H9 (cell line): Measurements from ENCODE around the gene PLCH1. TPM values are rescaled to one million over a fixed set of nuclear protein-coding genes. Genes with fewer than 3 reads are reported as not detected.

Experiments
- DNase-seq: peaks from one replicate; pipeline ENCODE4 v3.0.0-alpha.2; 2017
- H2AFZ ChIP-seq: one replicate; pipeline ENCODE4 v1.6.1; 2013; ENCODE audit warnings: mild to moderate bottlenecking, low read length, control low read depth, moderate library complexity
- H2AK5ac ChIP-seq: 2 replicates; pipeline ENCODE4 v1.6.1; 2013; ENCODE audit warnings: low read length, control low read depth, mixed read lengths; ENCODE audit not compliant: insufficient read length
- H2BK120ac ChIP-seq: one replicate; pipeline ENCODE4 v1.6.1; 2013; ENCODE audit warnings: low read depth, mild to moderate bottlenecking, low read length, control low read depth, inconsistent platforms; ENCODE audit not compliant: poor library complexity, severe bottlenecking
- H2BK12ac ChIP-seq: 2 replicates; pipeline ENCODE4 v1.6.1; 2013; ENCODE audit warnings: low read length, control low read depth, mixed read lengths, low read depth; ENCODE audit not compliant: insufficient read length
- H2BK15ac ChIP-seq: 2 replicates; pipeline ENCODE4 v1.6.1; 2013; ENCODE audit warnings: low read depth, low read length, control low read depth
- H2BK20ac ChIP-seq: one replicate; pipeline ENCODE4 v1.6.1; 2013; ENCODE audit warnings: low read depth, mild to moderate bottlenecking, low read length, control low read depth, inconsistent platforms; ENCODE audit not compliant: poor library complexity, severe bottlenecking
- H2BK5ac ChIP-seq: 2 replicates; pipeline ENCODE4 v1.6.1; 2013; ENCODE audit warnings: low read length, control low read depth, mixed read lengths; ENCODE audit not compliant: insufficient read length
- H3K14ac ChIP-seq: 2 replicates; pipeline ENCODE4 v1.6.1; 2013; ENCODE audit warnings: low read length, control low read depth; ENCODE audit not compliant: insufficient read depth
- H3K18ac ChIP-seq: 2 replicates; pipeline ENCODE4 v1.6.1; 2013; ENCODE audit warnings: low read depth, mild to moderate bottlenecking, mixed read lengths, low read length, control low read depth; ENCODE audit not compliant: insufficient read length
- H3K23ac ChIP-seq: 2 replicates; pipeline ENCODE4 v1.6.1; 2013; ENCODE audit warnings: low read length, control low read depth, mixed read lengths, low read depth; ENCODE audit not compliant: insufficient read length
- H3K23me2 ChIP-seq: 2 replicates; pipeline ENCODE4 v1.6.1; 2013; ENCODE audit warnings: low read depth, mild to moderate bottlenecking, mixed read lengths, low read length, control low read depth; ENCODE audit not compliant: insufficient read length, poor library complexity, severe bottlenecking
- H3K27ac ChIP-seq: 2 replicates; pipeline ENCODE4 v1.5.1; 2013; ENCODE audit warnings: low read length, control low read depth, mixed read lengths, low read depth; ENCODE audit not compliant: insufficient read length
- H3K27me3 ChIP-seq: 2 replicates; pipeline ENCODE4 v1.6.1; 2013; ENCODE audit warnings: low read length, control low read depth, inconsistent platforms; ENCODE audit not compliant: insufficient read depth
- H3K4ac ChIP-seq: 2 replicates; pipeline ENCODE4 v1.6.1; 2013; ENCODE audit warnings: low read depth, mild to moderate bottlenecking, control low read depth, inconsistent platforms, low read length, moderate library complexity
- H3K4me1 ChIP-seq: 2 replicates; pipeline ENCODE4 v1.6.1; 2013; ENCODE audit warnings: low read length, control low read depth, inconsistent platforms; ENCODE audit not compliant: insufficient read depth
- H3K4me2 ChIP-seq: 2 replicates; pipeline ENCODE4 v1.6.1; 2013; ENCODE audit warnings: low read length, control low read depth, mixed read lengths; ENCODE audit not compliant: insufficient read length, insufficient read depth
- H3K56ac ChIP-seq: 2 replicates; pipeline ENCODE4 v1.6.1; 2013; ENCODE audit warnings: low read depth, mild to moderate bottlenecking, mixed read lengths, low read length, control low read depth; ENCODE audit not compliant: insufficient read length
- H3K79me1 ChIP-seq: 2 replicates; pipeline ENCODE4 v1.6.1; 2013; ENCODE audit warnings: low read depth, mild to moderate bottlenecking, moderate library complexity, low read length, control low read depth, inconsistent platforms; ENCODE audit not compliant: insufficient read depth, poor library complexity, severe bottlenecking
- H3K79me2 ChIP-seq: 2 replicates; pipeline ENCODE4 v1.6.1; 2013; ENCODE audit warnings: low read length, control low read depth, inconsistent platforms; ENCODE audit not compliant: insufficient read depth
- H3K9ac ChIP-seq: 2 replicates; pipeline ENCODE4 v1.6.1; 2013; ENCODE audit warnings: low read length, control low read depth, mixed read lengths; ENCODE audit not compliant: insufficient read length; ENCODE audit errors: extremely low read depth
- H3K9me3 ChIP-seq: one replicate; pipeline ENCODE4 v1.6.1; 2013; ENCODE audit warnings: low read depth, low read length, inconsistent platforms; ENCODE audit not compliant: control insufficient read depth
- H3T11ph ChIP-seq: one replicate; pipeline ENCODE4 v1.6.1; 2013; ENCODE audit warnings: mild to moderate bottlenecking, low read length, control low read depth, inconsistent platforms
- H4K20me1 ChIP-seq: one replicate; pipeline ENCODE4 v1.6.1; 2013; ENCODE audit not compliant: control insufficient read depth, insufficient read length, insufficient read depth
- H4K5ac ChIP-seq: 2 replicates; pipeline ENCODE4 v1.6.1; 2013; ENCODE audit warnings: low read depth, mild to moderate bottlenecking, mixed read lengths, low read length, control low read depth; ENCODE audit not compliant: insufficient read length
- H4K8ac ChIP-seq: replicated peaks from 2 replicates; pipeline ENCODE4 v1.6.1; 2013; ENCODE audit warnings: low read length, control low read depth, mixed read lengths, low read depth; ENCODE audit not compliant: insufficient read length
- H4K91ac ChIP-seq: 2 replicates; pipeline ENCODE4 v1.6.1; 2013; ENCODE audit warnings: low read depth, mild to moderate bottlenecking, moderate library complexity, mixed read lengths, low read length, control low read depth; ENCODE audit not compliant: insufficient read length
- H3K27ac Mint-ChIP-seq, 3 experiments: 2 replicates in 2 of 3; 3 replicates in 1 of 3; pipeline ENCODE4 v1.8.0; 2020 to 2021; ENCODE audit warnings: mixed read lengths in 3 of 3, mild to moderate bottlenecking in 1 of 3, moderate library complexity in 1 of 3
- H3K27me3 Mint-ChIP-seq: 2 replicates; pipeline ENCODE4 v1.8.0; 2021; ENCODE audit warnings: low read depth, mild to moderate bottlenecking, moderate library complexity, mixed read lengths
- H3K36me3 Mint-ChIP-seq, 3 experiments: 2 replicates in 2 of 3; 3 replicates in 1 of 3; pipeline ENCODE4 v1.8.0; 2020 to 2021; ENCODE audit warnings: low read depth in 3 of 3, mixed read lengths in 3 of 3; ENCODE audit not compliant: insufficient read depth in 1 of 3
- H3K4me1 Mint-ChIP-seq, 2 experiments: 2 replicates each; pipeline ENCODE4 v1.8.0; 2020; ENCODE audit warnings: mixed read lengths in 2 of 2
- H3K4me3 Mint-ChIP-seq, 2 experiments: 2 replicates in 1 of 2; 3 replicates in 1 of 2; pipeline ENCODE4 v1.8.0; 2020 to 2021; ENCODE audit warnings: mild to moderate bottlenecking in 2 of 2, mixed read lengths in 2 of 2, moderate library complexity in 1 of 2
- H3K9me3 Mint-ChIP-seq, 2 experiments: 2 replicates in 1 of 2; 3 replicates in 1 of 2; pipeline ENCODE4 v1.8.0; 2020; ENCODE audit warnings: mild to moderate bottlenecking in 2 of 2, mixed read lengths in 2 of 2, moderate library complexity in 1 of 2
- CTCF ChIP-seq: fragments of 200-600 bp; sonication (generic); conservative IDR thresholded peaks from 3 replicates; pipeline ENCODE4 v1.8.0; 2021; ENCODE audit warnings: antibody characterized with exemption, mild to moderate bottlenecking
- WGBS: extraction: QIAGEN DNeasy Blood & Tissue Kit; methylation state at CpG from one replicate; pipeline ENCODE4 v1.1.7; 2013; ENCODE audit warnings: missing lambda C conversion rate, low lambda C conversion rate, mixed read lengths; ENCODE audit not compliant: insufficient read length; ENCODE audit errors: extremely low coverage; 5-methylcytosine and 5-hydroxymethylcytosine counted together
- total RNA-seq: library from RNA; stranded (reverse); gene quantifications from 2 replicates; pipeline ENCODE4 v1.2.1, GENCODE V29; 2021

PLCH1 gene
- total RNA-seq, 1 experiment from 2014 or later: 19.0 TPM

GRCh38 chr3:155335724-155336354 lies 409.0 kb downstream of the PLCH1 start:
- H3K4me3 Mint-ChIP-seq: no peak overlapping the region
- Histone ChIP-seq H3K9ac (no peak overlapping the region), H3K18ac (no peak overlapping the region), H3K27ac (no peak overlapping the region), H2AK5ac (no peak overlapping the region), H2BK12ac (no peak overlapping the region), H3T11ph (no peak overlapping the region), H2BK15ac (no peak overlapping the region), H3K9me3 (no peaks in the 10 kb centered on the region), H2BK5ac (no peak overlapping the region), H3K14ac (no peak overlapping the region), H3K23me2 (no peaks in the 10 kb centered on the region), H3K56ac (no peak overlapping the region), H2AFZ (no peak overlapping the region), H4K20me1 (no peaks in the 10 kb centered on the region), H4K5ac (no peak overlapping the region), H3K4ac (no peak overlapping the region), H3K4me1 (no peaks in the 10 kb centered on the region), H3K23ac (no peak overlapping the region), H2BK120ac (no peak overlapping the region), H3K4me2 (no peak overlapping the region), H3K27me3 (no peaks in the 10 kb centered on the region), H4K91ac (no peak overlapping the region), H2BK20ac (no peak overlapping the region), H3K79me2 (no peaks in the 10 kb centered on the region), H4K8ac (no peak overlapping the region), H3K79me1 (no peaks in the 10 kb centered on the region)
- H3K27me3 Mint-ChIP-seq: no peaks in the 10 kb centered on the region
- H3K9me3 Mint-ChIP-seq: no peaks in the 10 kb centered on the region
- DNase-seq: no peak
- peaks cover 3 to 5% of the 10 kb centered on the region in 2 experiments; a peak in 2 of 4 replicates for H3K4me1 Mint-ChIP-seq
- TF ChIP-seq CTCF: no peak
- WGBS: no CpG with 5 or more reads among the region's 3 CpGs
- peak overlapping the region in 1 of 3 experiments; percentile 21; a peak in 1 of 7 replicates for H3K27ac Mint-ChIP-seq
- H3K36me3 Mint-ChIP-seq: no peaks in the 10 kb centered on the region
